ENCODE data around the gene PRELID3B. TPM values are rescaled to one million over a fixed set of nuclear protein-coding genes. Genes with fewer than 3 reads are reported as not detected.

Gene PRELID3B
- total RNA-seq, 1 donor from 2014 or later, result 45.7 TPM

DNA sequence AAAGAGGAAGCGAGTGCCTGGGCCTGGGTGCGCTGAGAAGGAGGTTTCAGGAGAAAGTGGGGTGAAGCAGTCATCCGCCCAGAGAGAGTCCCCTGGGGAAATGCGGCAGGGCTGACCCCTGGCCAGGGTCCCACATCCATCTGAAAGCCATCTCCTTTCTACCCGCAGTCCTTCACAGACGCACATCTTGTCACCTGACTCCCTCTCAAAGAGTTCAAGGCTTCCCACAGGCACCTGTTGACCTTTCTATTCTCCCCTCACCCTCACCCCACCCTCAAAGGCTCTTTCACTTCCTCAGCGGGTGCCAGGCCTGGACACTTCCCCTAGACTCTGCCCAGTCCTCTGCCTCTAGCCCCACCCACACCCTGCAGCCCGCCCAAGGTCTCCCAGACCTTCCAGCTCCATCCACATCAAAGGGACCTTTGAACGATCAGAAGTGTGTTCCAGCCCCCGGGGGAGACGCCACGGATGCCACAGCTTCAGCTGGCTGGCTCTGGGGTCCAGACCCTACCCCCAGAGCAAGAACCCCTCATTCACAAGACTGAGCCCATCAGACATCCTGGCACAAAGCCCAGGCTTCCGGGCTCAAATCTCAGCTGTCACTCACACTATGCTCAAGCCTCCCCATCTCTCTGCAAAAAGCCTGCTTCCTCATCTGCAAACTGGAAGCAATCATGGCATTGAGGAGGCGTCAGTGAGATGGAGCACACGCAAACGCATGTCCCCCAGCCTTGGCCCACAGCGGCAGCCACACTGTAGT, 37.6 kb downstream of the PRELID3B start:
- DNase-seq (ENCODE audit: missing footprints) (peak; percentile 82), ATAC-seq (peak; percentile 61)
- intact Hi-C loops (cut with DNase I), result loop anchor here (2.0 kb wide), 1 partner anchor 22 kb away; no protein-coding TSS in a partner anchor

DNA sequence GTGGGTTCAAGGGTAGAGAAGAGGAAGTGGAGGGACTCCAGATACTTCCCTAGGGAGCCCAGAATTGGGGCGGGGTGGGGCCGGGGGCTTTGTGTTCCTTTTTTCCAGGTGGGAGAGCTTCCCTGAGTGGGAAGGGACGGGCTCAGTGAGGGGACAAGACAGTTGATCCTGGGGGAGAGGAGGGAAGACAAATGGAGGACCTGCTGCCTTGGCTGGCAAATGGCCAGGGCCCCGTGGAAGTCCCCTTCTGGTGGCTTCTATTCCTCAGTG, 38.2 kb downstream of the PRELID3B start:
- DNase-seq (ENCODE audit: missing footprints), result peak; percentile 85
- no peak for ATAC-seq
- intact Hi-C loops (cut with DNase I), result loop anchor here (2.0 kb wide), 1 partner anchor 22 kb away; no protein-coding TSS in a partner anchor

GRCh38 chr20:59003836-59004492, 38.6 kb downstream of the PRELID3B start:
- DNase-seq (ENCODE audit: missing footprints) (no peak), ATAC-seq (no peak)
- intact Hi-C loops (cut with DNase I), result loop anchor here (2.0 kb wide), 1 partner anchor 21 kb away; no protein-coding TSS in a partner anchor

DNA sequence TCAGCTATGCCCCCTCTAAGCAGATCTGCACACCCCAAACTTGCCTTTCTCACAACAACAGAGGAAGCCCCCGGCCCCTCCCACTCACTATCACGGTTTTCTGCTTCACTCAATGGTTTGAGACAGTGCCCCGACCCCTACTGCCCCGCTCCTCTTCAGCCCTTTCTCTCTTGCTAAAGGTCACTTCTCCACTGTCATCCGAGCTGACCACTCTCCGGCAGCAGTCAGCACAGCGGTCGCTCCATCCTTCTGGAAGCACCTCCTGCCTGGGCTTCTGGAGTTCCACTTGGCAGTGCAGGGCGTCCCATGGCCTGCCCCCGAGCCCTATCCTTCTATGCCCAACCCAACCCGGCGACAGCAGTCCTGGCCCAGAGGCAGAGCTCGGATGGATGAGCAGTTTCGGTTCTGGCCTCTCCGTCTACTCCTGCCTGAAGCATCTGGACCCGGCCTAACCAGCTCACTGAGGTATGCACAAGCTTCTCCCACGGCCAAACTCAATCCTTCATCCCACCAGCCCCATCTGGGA, 39.6 kb downstream of the PRELID3B start:
- ATAC-seq, result no peak
- DNase-seq (ENCODE audit: missing footprints), result no peak
- intact Hi-C loops (cut with DNase I), result no loop called here

GRCh38 chr20:59002388-59002787, 40.2 kb downstream of the PRELID3B start:
- intact Hi-C loops (cut with DNase I), result no loop called here
- ATAC-seq (no peak), DNase-seq (ENCODE audit: missing footprints) (no peak)

GRCh38 chr20:59001449-59002171, 41.0 kb downstream of the PRELID3B start:
- DNase-seq (ENCODE audit: missing footprints) (no peak), ATAC-seq (no peak)
- intact Hi-C loops (cut with DNase I), result no loop called here

GRCh38 chr20:59001068-59001448, 41.5 kb downstream of the PRELID3B start:
- ATAC-seq, result no peak
- intact Hi-C loops (cut with DNase I), result no loop called here

DNA sequence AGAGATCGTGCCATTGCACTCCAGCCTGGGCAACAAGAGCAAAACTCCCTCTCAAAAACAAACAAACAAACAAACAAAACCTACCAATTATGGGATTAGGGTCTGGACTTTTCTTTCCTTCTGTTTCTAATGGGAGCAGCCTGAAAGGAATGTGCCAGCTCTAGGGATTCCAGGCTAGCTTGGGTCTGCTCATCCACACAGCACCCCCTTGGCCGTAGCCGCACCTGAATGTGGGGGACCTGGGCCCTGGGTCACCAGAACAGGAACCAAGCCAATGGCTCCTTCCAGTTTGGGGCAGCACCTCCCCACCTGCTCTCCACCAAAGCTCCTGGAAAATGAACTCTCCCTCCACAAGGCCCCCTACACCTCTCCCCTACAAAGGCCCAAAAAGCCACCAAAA, 42.3 kb downstream of the PRELID3B start:
- ATAC-seq, result no peak
- intact Hi-C loops (cut with DNase I), result no loop called here
- no peak for DNase-seq (ENCODE audit: missing footprints)

More at GRCh38 chr20:59001068-59001448, 41.5 kb downstream of the PRELID3B start:
- no peak for DNase-seq (ENCODE audit: missing footprints)

DNA sequence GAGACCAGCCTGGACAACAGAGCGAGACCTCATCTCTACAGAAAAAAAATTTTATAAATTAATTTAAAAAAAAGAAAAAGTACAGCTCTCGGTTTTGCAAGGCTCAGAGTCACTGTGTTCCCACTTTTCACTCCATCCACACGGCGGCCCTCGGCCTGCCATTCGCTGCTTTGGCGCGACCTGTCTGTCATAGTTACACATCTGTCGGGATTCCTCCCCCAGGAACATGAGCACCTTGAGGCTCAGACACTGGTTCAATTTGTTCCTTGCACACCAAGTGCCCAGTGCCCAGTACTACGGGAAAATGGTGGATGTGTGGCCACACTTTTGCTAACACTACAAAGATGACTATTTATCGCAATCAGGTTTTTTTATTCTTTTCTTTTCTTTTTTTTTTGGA, 43.9 kb downstream of the PRELID3B start:
- intact Hi-C loops (cut with DNase I), result no loop called here
- ATAC-seq, result no peak
- no peak for DNase-seq (ENCODE audit: missing footprints)

DNA sequence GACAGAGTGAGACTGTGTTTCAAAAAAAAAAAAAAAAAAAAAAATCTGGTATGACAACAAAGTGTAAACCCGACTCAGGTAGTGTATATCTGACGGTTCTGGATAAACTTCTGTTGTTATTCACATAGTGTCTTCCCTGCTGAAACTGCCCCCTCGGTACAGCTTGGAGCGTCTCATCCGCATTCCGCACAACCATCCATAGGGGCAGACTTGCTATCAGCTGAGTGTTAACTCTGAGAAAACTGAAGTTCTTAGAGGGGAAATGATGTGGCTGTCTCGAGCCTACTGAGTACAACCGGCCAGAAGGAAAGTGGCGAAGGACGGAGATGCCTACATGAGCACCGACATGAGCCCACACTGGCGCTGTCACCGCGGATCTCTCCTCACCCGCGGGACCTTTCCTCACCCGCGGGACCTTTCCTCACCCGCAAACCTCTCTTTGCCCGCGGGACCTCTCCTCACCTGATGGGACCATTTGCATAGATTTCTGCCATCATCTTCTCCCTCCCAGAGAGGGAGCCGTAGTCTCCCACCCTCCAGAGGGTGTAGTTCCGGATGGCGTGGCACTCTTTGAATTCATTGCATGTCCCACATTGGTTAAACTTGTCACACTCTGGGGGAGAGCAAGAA, 45.3 kb downstream of the PRELID3B start:
- no peak for DNase-seq (ENCODE audit: missing footprints)
- ATAC-seq, result no peak
- intact Hi-C loops (cut with DNase I), result no loop called here

DNA sequence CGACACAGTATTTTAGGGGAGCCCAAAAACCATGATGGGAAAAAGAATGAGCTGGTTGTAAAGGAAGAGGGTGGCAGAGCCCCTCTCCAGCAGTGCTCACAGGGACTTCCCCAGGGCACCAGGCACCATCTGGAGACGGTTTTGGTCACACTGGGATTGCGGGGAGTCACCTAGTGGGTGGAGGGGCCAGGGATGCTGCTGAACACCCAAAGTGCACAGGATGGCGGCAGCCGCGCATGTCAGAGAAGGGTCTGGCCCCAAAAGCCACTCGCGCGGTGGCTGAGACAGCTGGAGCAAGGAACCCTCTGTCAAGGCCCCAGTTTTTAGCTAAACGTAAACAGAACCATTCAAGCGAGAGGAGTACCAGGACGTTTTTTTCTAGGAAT, 46.4 kb downstream of the PRELID3B start:
- no peak for DNase-seq (ENCODE audit: missing footprints)

DNA sequence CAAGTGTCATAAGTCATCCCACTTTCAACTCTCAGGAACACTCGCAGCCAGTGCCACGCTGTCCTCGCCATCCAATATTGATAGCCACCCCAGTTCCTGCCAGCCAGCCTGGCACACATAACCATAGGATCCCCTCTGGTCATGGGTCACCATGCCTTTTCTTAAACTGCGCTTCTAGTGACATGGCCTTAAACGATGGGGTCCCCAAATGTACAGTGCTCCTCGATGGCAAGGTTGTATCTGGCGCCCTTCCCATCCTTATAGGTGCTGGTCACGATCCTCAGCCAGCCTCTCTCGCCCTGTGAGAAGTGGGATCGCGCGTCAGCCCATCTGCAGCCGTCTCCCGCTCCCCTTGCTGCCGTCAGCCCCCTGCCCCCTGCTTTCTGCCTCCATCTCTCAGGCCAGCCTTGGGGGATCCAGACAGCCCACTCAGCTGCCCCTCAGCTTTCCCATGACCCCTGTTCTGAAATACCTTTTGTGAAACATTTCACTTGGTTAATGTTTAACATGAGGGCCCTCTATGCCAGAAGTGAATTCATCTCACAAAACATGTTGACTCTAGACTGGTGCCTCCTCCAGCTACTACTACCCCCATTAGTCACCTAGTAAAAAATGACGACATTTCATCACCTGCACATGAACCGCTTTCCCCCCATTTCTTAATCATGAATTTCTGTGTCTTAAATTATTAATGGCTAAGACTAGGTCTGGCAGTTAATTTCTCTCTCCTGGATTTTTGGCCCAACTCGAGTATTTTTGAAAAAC, 46.9 kb downstream of the PRELID3B start:
- ATAC-seq (no peak), DNase-seq (ENCODE audit: missing footprints) (no peak)
- intact Hi-C loops (cut with DNase I), result no loop called here

More for the DNA sequence above, 46.4 kb downstream of the PRELID3B start:
- intact Hi-C loops (cut with DNase I), result no loop called here
- no peak for ATAC-seq

GRCh38 chr20:58994390-58995159, 48.0 kb downstream of the PRELID3B start:
- intact Hi-C loops (cut with DNase I), result no loop called here
- no peak for DNase-seq (ENCODE audit: missing footprints)

DNA sequence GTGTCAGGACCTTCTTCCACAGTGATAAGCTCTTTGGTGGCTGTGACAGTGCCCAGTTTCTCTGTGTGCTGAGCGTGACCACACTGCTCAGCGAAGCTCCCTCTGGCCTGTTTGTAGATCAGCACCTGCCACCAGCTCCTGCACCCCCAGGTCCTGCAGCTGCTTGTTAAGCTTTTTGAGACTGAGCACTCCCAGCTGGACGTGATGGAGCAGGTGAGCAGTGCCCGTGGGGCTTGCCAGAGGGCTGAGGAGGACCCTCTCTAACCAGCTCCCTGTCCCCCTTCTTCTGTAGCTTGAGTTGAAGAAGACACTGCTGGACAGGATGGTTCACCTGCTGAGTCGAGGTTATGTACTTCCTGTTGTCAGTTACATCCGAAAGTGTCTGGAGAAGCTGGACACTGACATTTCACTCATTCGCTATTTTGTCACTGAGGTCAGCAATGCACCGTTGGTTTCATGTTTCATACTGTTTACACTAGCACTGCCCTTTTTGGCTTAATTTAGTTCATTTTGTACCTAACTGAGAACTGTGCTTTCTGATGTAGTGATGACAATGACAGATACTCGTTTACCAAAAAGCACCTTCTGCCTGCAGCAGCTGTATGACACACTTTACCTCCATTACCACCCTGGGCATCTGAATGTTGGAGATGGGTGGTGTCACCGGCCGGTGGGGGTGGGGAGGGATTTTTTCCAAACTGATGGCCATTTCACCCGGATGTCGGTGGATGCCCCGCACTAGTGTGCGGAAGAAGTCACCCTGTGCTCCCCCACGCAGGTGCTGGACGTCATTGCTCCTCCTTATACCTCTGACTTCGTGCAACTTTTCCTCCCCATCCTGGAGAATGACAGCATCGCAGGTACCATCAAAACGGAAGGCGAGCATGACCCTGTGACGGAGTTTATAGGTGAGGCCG, 49.0 kb downstream of the PRELID3B start:
- no peak for DNase-seq (ENCODE audit: missing footprints)
- intact Hi-C loops (cut with DNase I), result no loop called here

More at GRCh38 chr20:58994390-58995159, 48.0 kb downstream of the PRELID3B start:
- ATAC-seq, result no peak

GRCh38 chr20:58992911-58993310, 49.7 kb downstream of the PRELID3B start:
- intact Hi-C loops (cut with DNase I), result no loop called here
- no peak for ATAC-seq
- no peak for DNase-seq (ENCODE audit: missing footprints)

More for the DNA sequence above, 49.0 kb downstream of the PRELID3B start:
- no peak for ATAC-seq

DNA sequence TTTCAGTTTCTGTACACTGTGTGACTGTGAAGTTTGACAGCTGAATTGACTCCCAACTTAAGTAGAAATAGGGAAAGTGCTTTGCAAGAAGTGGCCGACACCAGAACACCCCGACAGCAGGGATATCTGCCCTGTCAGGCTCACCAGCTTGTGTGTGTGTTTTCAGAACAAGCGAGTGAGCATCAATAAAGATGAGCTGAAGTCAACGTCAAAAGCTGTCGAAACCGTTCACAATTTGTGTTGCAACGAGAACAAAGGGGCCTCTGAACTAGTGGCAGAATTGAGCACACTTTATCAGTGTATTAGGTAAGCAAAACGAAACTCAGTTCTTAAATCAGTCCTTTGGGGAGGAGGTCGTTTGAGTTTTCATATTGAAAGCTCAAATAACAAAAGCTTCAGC, 50.9 kb downstream of the PRELID3B start:
- DNase-seq (ENCODE audit: missing footprints) (no peak), ATAC-seq (no peak)
- intact Hi-C loops (cut with DNase I), result no loop called here

All from Right ventricle myocardium inferior (tissue), 1 donor.